Measurements from ENCODE around the gene ATRNL1.

- TF ChIP-seq, protein P1, sequence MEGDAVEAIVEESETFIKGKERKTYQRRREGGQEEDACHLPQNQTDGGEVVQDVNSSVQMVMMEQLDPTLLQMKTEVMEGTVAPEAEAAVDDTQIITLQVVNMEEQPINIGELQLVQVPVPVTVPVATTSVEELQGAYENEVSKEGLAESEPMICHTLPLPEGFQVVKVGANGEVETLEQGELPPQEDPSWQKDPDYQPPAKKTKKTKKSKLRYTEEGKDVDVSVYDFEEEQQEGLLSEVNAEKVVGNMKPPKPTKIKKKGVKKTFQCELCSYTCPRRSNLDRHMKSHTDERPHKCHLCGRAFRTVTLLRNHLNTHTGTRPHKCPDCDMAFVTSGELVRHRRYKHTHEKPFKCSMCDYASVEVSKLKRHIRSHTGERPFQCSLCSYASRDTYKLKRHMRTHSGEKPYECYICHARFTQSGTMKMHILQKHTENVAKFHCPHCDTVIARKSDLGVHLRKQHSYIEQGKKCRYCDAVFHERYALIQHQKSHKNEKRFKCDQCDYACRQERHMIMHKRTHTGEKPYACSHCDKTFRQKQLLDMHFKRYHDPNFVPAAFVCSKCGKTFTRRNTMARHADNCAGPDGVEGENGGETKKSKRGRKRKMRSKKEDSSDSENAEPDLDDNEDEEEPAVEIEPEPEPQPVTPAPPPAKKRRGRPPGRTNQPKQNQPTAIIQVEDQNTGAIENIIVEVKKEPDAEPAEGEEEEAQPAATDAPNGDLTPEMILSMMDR (IDR thresholded peaks at IDR 0.05; ENCODE audit: control extremely low read depth in 1 of 3, insufficient read depth in 1 of 3, low read depth in 1 of 3, low read length in 3 of 3): no peak
- TF ChIP-seq YY1 (IDR thresholded peaks at IDR 0.05; ENCODE audit: low read depth, low read length) (no peak), SP1 (IDR thresholded peaks at IDR 0.05; ENCODE audit: low read depth, low read length) (no peak), JUND (IDR thresholded peaks at IDR 0.05; ENCODE audit: low read length) (no peak), CBX5 (IDR thresholded peaks at IDR 0.05; ENCODE audit: low read depth, low read length) (no peak), EP300 (IDR thresholded peaks at IDR 0.05; ENCODE audit: borderline replicate concordance in 1 of 2, low read depth in 2 of 2, low read length in 2 of 2) (no peak), EGR1 (IDR thresholded peaks at IDR 0.05; ENCODE audit: borderline replicate concordance, low read depth, low read length) (no peak), TAF1 (IDR thresholded peaks at IDR 0.05; ENCODE audit: low read depth, low read length) (no peak)
- TF ChIP-seq, protein P2, sequence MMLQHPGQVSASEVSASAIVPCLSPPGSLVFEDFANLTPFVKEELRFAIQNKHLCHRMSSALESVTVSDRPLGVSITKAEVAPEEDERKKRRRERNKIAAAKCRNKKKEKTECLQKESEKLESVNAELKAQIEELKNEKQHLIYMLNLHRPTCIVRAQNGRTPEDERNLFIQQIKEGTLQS (IDR thresholded peaks at IDR 0.05; ENCODE audit: insufficient read depth, low read depth, low read length): no peak
These were observed 872.2 kb downstream of the ATRNL1 start for GRCh38 chr10:115965376-115965775.

All from H1 (cell line).